ENCODE results near the gene STX11.

DNA sequence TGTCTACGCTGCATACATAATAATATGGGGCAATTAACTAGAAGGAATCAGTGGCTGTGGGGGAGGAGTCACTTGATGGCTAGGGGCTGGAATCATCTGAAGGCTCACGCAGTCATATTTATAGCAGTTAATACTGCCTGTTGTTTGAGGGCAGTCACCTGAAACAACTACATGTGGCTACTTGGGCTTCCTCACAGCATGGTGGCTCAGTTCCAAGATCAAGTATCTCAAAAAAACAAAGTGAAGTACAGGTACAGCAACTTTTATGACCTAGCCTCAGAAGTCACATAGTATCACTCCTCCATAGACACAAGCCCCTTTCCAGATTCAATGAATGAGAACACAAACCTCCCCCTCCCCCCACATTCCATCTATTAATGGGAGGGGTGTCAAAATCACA is 63.7 kb downstream of the STX11 start:
- TF ChIP-seq, protein P1, sequence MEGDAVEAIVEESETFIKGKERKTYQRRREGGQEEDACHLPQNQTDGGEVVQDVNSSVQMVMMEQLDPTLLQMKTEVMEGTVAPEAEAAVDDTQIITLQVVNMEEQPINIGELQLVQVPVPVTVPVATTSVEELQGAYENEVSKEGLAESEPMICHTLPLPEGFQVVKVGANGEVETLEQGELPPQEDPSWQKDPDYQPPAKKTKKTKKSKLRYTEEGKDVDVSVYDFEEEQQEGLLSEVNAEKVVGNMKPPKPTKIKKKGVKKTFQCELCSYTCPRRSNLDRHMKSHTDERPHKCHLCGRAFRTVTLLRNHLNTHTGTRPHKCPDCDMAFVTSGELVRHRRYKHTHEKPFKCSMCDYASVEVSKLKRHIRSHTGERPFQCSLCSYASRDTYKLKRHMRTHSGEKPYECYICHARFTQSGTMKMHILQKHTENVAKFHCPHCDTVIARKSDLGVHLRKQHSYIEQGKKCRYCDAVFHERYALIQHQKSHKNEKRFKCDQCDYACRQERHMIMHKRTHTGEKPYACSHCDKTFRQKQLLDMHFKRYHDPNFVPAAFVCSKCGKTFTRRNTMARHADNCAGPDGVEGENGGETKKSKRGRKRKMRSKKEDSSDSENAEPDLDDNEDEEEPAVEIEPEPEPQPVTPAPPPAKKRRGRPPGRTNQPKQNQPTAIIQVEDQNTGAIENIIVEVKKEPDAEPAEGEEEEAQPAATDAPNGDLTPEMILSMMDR (IDR thresholded peaks at IDR 0.05) = no peak
- TF ChIP-seq REST (IDR thresholded peaks at IDR 0.05; ENCODE audit: insufficient read depth in 1 of 2, low read depth in 2 of 2, low read length in 1 of 2) (no peak), POLR2AphosphoS5 (IDR thresholded peaks at IDR 0.05; ENCODE audit: low read depth, low read length) (no peak)

Measured in Panc1 (cell line).